Activated T-helper 17 cell treated with anti-CD3 and anti-CD28 coated beads, Interleukin-2, amount 50 U/mL, for 72 hours (primary cell): ENCODE data around the gene KRT75. TPM values are rescaled to one million over a fixed set of nuclear protein-coding genes. Genes with fewer than 3 reads are reported as not detected.

Experiments used
- ATAC-seq: fragments of 150-1000 bp; cut with Tn5 transposase; replicated peaks from 2 replicates; pipeline ENCODE4 v1.10.0; 2021; ENCODE audit warnings: mild to moderate bottlenecking, moderate library complexity
- H3K27ac Mint-ChIP-seq: one replicate; pipeline ENCODE4 v1.8.0; 2022; ENCODE audit warnings: mixed read lengths
- H3K27me3 Mint-ChIP-seq: one replicate; pipeline ENCODE4 v1.8.0; 2022; ENCODE audit warnings: mixed read lengths
- H3K36me3 Mint-ChIP-seq: one replicate; pipeline ENCODE4 v1.8.0; 2022; ENCODE audit warnings: low read depth, mild to moderate bottlenecking, mixed read lengths
- H3K4me1 Mint-ChIP-seq: one replicate; pipeline ENCODE4 v1.8.0; 2022; ENCODE audit warnings: mixed read lengths
- H3K4me3 Mint-ChIP-seq: one replicate; pipeline ENCODE4 v1.8.0; 2022; ENCODE audit warnings: mild to moderate bottlenecking, mixed read lengths
- H3K9me3 Mint-ChIP-seq: one replicate; pipeline ENCODE4 v1.8.0; 2022; ENCODE audit warnings: mixed read lengths
- total RNA-seq, 2 donors: library from RNA; stranded (reverse); gene quantifications; one replicate each; pipeline ENCODE4 v1.2.3, GENCODE V29; 2022

The KRT75 gene
- total RNA-seq, 2 donors from 2014 or later: not detected

DNA sequence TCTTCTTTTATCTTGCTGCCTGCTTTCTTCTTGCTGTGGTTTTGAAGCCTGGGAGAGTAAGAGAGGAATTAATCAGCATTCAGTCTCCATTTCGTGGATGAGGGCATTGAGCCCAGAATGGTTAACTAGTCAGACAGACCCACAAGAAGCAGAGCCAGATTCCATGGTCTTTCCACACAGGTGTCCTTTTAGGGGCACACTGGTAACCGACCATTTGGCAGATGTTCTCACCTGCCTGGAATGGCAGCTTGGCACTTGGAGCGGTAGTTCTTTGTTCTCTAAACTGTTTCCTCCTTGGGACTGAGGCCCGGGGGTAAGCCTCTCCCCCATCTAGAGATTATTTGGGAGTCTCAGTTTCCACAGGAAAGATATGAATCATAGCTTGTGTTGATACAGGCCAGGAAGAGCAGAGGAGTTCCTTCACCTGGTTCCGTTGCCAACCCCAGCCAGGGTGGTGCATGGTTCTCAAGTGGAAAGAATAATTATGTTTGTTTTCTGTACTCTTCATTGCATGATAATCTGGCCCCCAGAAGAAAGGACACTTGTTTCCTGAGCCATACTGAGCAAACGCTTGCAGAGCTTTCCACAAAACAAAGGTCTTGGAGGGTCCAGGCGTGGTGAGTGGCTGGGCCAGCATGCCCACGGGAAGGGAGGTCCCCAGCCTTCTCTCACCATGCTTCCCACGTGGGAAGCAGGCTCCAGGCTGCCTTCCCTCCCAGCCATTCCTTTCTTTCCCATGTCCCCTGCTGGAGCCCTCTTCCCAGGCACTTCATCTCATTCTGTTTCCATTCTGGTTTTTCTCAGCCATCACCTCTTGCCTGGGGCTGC is 2.0 kb upstream of the KRT75 start:
- H3K9me3 Mint-ChIP-seq: no peaks in the 10 kb centered on the region

DNA sequence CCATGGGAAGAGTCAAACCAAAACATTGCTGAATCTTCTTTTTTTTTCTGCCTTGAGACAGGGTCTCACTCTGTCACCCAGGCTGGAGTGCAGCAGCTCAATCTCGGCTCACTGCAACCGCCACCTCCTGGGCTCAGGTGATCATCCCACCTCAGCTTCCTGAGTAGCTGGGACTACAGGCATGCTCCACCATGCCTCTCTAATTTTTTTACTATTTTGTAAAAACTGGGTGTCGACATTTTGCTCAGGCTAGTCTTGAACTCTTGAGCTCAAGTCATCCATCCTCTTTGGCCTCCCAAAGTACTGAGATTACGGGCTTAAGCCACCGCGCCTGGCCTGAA is 1.5 kb upstream of the KRT75 start:
- H3K9me3 Mint-ChIP-seq: no peaks in the 10 kb centered on the region
- peaks cover 29% of the 10 kb centered on the region for H3K27me3 Mint-ChIP-seq
- no peaks in the 10 kb centered on the region for H3K36me3 Mint-ChIP-seq
- ATAC-seq: peak; percentile 16
- H3K4me1 Mint-ChIP-seq: peaks cover 4% of the 10 kb centered on the region
- no peak overlapping the region for H3K27ac Mint-ChIP-seq
- no peak overlapping the region for H3K4me3 Mint-ChIP-seq

More for the DNA sequence above, 2.0 kb upstream of the KRT75 start:
- peaks cover 4% of the 10 kb centered on the region for H3K4me1 Mint-ChIP-seq
- H3K4me3 Mint-ChIP-seq: no peak overlapping the region
- peaks cover 29% of the 10 kb centered on the region for H3K27me3 Mint-ChIP-seq
- H3K27ac Mint-ChIP-seq: no peak overlapping the region
- no peak for ATAC-seq
- no peaks in the 10 kb centered on the region for H3K36me3 Mint-ChIP-seq

- no peak for ATAC-seq
- Mint-ChIP-seq H3K4me3 (no peak overlapping the region), H3K27me3 (peaks cover 32% of the 10 kb centered on the region), H3K9me3 (no peaks in the 10 kb centered on the region), H3K27ac (no peak overlapping the region), H3K36me3 (no peaks in the 10 kb centered on the region), H3K4me1 (peaks cover 4% of the 10 kb centered on the region)
These were observed 774 bp upstream of the KRT75 start for GRCh38 chr12:52434760-52435530.

DNA sequence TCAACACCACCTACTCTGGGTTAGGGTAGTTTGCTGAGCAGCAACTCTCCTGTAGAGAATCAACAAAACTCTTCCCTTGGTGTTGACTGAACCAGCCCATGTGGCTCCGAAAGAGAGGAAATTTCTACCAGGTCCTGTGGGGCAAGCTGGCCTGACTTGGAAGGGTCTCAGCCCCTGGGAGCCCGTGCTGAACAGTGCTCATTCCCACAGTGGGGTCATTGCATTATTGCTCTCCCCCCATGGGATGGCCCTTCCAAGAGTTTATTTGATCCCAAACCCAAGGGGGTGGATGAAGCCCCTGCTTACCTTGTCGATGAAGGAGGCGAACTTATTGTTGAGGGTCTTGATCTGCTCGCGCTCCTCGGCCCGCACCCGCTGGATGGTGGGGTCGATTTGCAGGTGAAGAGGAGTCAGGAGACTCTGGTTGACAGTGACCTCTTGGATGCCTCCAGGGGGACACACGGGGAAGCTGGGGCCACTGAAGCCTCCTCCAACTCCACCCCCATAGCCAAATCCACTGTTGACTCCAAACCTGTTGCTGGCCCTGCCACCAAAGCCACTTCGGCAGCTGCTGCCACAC is 580 bp downstream of the KRT75 start:
- H3K36me3 Mint-ChIP-seq: no peaks in the 10 kb centered on the region
- peaks cover 36% of the 10 kb centered on the region for H3K27me3 Mint-ChIP-seq

GRCh38 chr12:52432559-52433207 is 1.5 kb downstream of the KRT75 start:
- H3K9me3 Mint-ChIP-seq: no peaks in the 10 kb centered on the region
- H3K27me3 Mint-ChIP-seq: peaks cover 40% of the 10 kb centered on the region
- ATAC-seq: no peak
- no peaks in the 10 kb centered on the region for H3K36me3 Mint-ChIP-seq
- H3K4me3 Mint-ChIP-seq: no peak overlapping the region
- no peak overlapping the region for H3K27ac Mint-ChIP-seq
- peaks cover 4% of the 10 kb centered on the region for H3K4me1 Mint-ChIP-seq

More for the DNA sequence above, 580 bp downstream of the KRT75 start:
- peaks cover 4% of the 10 kb centered on the region for H3K4me1 Mint-ChIP-seq
- no peak for ATAC-seq
- H3K27ac Mint-ChIP-seq: no peak overlapping the region
- H3K4me3 Mint-ChIP-seq: no peak overlapping the region
- H3K9me3 Mint-ChIP-seq: no peaks in the 10 kb centered on the region

DNA sequence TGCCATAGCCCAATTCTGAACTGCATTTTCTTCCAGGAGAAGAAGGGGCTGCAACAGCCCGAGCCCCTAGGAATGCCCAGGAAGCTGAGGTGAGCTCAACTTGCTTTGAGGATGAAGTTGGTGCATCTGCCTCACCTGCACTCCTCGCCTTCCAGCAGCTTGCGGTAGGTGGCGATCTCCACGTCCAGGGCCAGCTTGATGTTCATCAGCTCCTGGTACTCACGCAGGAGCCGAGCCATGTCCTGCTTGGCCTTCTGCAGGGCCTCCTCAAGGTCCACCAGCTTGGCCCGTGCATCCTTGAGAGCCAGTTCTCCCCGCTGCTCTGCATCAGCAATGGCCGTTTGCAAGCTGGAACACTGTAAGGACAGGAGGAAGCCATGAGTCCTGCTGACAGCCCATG is 6.0 kb downstream of the KRT75 start:
- Mint-ChIP-seq H3K27me3 (peaks cover 40% of the 10 kb centered on the region), H3K9me3 (no peaks in the 10 kb centered on the region)

DNA sequence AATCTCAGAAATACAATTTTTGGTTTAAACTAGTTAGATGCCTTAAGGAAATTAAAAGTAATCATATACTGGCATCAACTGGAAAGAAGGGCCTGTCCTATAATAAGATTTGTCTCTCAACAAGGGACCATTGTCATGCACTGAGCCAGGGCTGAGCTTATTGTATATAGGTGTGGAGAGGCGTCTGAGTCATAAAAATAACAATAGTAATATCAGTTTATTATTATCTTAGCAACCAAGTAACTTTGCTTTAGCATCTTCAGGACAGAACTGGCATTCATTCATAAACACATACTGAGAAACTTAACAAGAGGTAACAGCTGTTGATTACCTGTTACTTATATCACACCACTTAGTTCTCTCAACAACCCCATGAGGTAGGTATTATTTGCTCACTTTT is 7.1 kb downstream of the KRT75 start:
- H3K27ac Mint-ChIP-seq: no peak overlapping the region
- no peaks in the 10 kb centered on the region for H3K9me3 Mint-ChIP-seq
- H3K4me1 Mint-ChIP-seq: no peaks in the 10 kb centered on the region
- no peak overlapping the region for H3K4me3 Mint-ChIP-seq
- H3K36me3 Mint-ChIP-seq: no peaks in the 10 kb centered on the region
- ATAC-seq: no peak
- H3K27me3 Mint-ChIP-seq: peaks cover 40% of the 10 kb centered on the region

More for the DNA sequence above, 6.0 kb downstream of the KRT75 start:
- Mint-ChIP-seq H3K27ac (no peak overlapping the region), H3K4me1 (no peaks in the 10 kb centered on the region), H3K36me3 (no peaks in the 10 kb centered on the region), H3K4me3 (no peak overlapping the region)
- ATAC-seq: no peak

DNA sequence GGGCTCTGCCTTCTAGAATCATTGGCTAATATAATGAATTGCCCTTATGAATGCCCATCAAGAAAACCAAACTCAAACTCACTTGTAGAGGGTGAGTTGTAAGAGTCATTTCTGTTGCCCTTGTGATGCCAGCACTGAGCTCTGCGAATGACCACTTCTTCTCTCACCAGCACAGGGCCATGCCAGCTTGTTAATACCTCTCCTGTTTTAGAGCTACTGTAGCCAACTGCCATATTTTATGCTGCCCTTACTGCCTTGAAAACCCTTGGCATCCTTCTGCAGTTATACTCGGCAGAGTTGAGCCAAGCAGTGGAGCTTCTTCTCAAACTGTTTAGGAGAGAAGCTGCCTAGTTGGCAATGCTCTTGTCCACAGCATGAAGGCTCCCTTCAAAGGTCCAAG is 8.1 kb downstream of the KRT75 start:
- Mint-ChIP-seq H3K4me1 (no peaks in the 10 kb centered on the region), H3K27me3 (peaks cover 35% of the 10 kb centered on the region), H3K27ac (no peak overlapping the region), H3K9me3 (no peaks in the 10 kb centered on the region), H3K36me3 (no peaks in the 10 kb centered on the region), H3K4me3 (no peak overlapping the region)
- ATAC-seq: no peak

- Mint-ChIP-seq H3K36me3 (no peaks in the 10 kb centered on the region), H3K27ac (no peak overlapping the region), H3K27me3 (peaks cover 33% of the 10 kb centered on the region), H3K9me3 (no peaks in the 10 kb centered on the region), H3K4me3 (no peak overlapping the region), H3K4me1 (no peaks in the 10 kb centered on the region)
- no peak for ATAC-seq
These were observed 8.7 kb downstream of the KRT75 start for GRCh38 chr12:52425466-52425865.

DNA sequence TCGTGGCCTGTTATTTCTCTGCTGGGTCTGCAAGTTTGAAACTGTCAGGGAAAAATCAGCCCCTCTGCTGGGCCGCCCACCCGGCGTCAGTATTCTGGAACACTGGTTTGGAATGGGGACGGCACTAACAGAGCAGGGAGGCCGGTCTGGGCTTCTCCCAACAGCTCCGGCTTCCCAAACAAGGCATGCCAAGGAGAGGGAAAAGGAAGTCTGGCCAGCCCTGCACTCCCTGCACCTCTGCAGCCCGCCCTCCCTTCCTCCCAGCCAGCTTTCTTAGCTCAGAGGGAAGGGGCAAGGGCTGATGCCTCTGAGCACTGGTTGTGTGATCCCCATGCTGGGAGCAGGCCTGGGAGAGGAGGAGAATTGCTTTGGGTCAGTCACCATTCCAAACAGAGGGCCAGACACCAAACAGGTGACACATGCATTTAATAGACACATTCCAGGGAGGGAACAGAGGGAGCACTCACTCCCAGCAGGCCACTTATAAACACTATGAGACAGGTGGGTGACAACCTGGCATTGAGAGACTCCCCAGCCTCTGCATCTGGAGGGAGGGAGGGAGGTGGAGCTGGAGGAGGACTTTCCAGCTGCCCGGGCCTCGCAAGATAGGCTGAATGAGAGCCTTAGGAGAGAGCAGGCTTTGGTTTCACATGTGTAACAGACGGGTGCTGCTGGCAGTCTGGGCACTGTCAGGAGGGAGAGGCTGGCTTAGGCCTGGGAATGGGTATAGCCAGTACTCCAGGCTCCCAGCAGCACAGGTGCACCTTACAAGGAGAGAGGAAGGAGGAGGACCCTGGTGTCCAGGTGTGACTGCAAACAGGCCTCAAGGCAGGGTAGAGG is 10.3 kb downstream of the KRT75 start:
- ATAC-seq: no peak
- Mint-ChIP-seq H3K4me3 (no peak overlapping the region), H3K27ac (no peak overlapping the region), H3K27me3 (peaks cover 26% of the 10 kb centered on the region), H3K36me3 (no peaks in the 10 kb centered on the region), H3K4me1 (no peaks in the 10 kb centered on the region), H3K9me3 (no peaks in the 10 kb centered on the region)

DNA sequence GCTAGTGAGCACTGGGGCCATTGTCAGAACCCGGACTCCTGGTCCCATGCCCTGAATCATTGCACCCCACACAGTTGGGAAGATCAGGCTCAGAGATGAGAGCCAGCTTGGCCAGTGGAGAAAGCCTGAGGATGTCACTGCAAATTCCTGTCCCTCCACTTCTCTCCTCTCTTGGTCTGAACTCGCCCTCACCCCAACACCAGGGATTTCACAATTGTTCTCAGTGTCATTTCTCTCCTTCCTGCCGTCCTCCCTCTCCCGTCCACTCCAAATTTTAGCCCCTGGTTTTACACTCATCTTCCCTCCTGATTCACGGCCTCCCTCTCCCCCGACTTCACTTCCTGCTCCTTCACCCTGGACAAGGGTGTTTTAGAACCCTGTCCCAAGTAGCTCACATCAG is 11.1 kb downstream of the KRT75 start:
- Mint-ChIP-seq H3K4me3 (no peak overlapping the region), H3K9me3 (no peaks in the 10 kb centered on the region), H3K27ac (no peak overlapping the region), H3K27me3 (peaks cover 19% of the 10 kb centered on the region), H3K4me1 (no peaks in the 10 kb centered on the region), H3K36me3 (no peaks in the 10 kb centered on the region)
- no peak for ATAC-seq

- Mint-ChIP-seq H3K4me3 (no peak overlapping the region), H3K27ac (no peak overlapping the region), H3K36me3 (no peaks in the 10 kb centered on the region), H3K9me3 (no peaks in the 10 kb centered on the region), H3K27me3 (peaks cover 18% of the 10 kb centered on the region), H3K4me1 (no peaks in the 10 kb centered on the region)
- ATAC-seq: no peak
These were observed 14.5 kb downstream of the KRT75 start for GRCh38 chr12:52419656-52420055.

GRCh38 chr12:52418576-52419110 is 15.5 kb downstream of the KRT75 start:
- Mint-ChIP-seq H3K4me3 (no peak overlapping the region), H3K4me1 (no peaks in the 10 kb centered on the region), H3K27me3 (peaks cover 18% of the 10 kb centered on the region), H3K27ac (no peak overlapping the region), H3K36me3 (no peaks in the 10 kb centered on the region), H3K9me3 (no peaks in the 10 kb centered on the region)
- ATAC-seq: no peak

DNA sequence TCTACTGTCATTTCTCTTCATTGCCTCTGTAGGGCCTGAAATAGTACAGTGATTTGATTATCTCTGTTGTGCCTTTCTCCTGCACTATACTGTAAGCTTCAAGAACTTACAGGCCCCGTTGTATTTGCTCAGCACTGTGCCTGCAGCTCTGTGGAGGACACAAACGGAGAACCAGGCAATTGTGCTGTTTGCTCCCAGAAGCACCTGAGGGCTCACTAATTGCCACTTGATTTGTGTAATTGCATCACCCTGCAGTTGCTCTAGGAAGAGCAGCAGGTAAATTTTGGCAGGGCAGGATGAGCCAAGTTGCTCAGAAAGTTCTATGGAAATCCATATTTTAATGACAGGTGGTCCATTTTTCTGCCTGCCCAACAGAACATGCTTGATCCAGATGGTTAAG is 16.4 kb downstream of the KRT75 start:
- no peak overlapping the region for H3K4me3 Mint-ChIP-seq
- no peaks in the 10 kb centered on the region for H3K9me3 Mint-ChIP-seq
- no peaks in the 10 kb centered on the region for H3K4me1 Mint-ChIP-seq
- no peaks in the 10 kb centered on the region for H3K36me3 Mint-ChIP-seq
- no peak overlapping the region for H3K27ac Mint-ChIP-seq
- H3K27me3 Mint-ChIP-seq: peaks cover 17% of the 10 kb centered on the region
- ATAC-seq: no peak
